OCI-LY7 (cell line): ENCODE data around the gene CLEC4E.

Experiments used
- CTCF ChIP-seq: fragments of 200-600 bp; sonication (generic); conservative IDR thresholded peaks from 2 replicates; pipeline ENCODE4 v1.5.1; 2014; ENCODE audit warnings: mild to moderate bottlenecking, antibody characterized with exemption, low read length, moderate library complexity, mixed read lengths
- EZH2phosphoT487 ChIP-seq: fragments of 200-600 bp; sonication (generic); IDR thresholded peaks from 2 replicates; pipeline ENCODE4 v1.6.1; 2018; ENCODE audit warnings: low read depth, borderline replicate concordance, mild to moderate bottlenecking, mixed run types, antibody characterized with exemption, low read length, moderate library complexity, mixed read lengths

GRCh38 chr12:8584004-8584403, 43.3 kb upstream of the CLEC4E start:
- TF ChIP-seq CTCF (no peak), EZH2phosphoT487 (no peak)
